ENCODE data around the gene GARNL3.

Gene GARNL3

GRCh38 chr9:127389381-127390247 is 125.0 kb downstream of the GARNL3 start:
- H3K27ac ChIP-seq (ENCODE audit: extremely low read depth, low read depth, low read length): peak overlapping the region; percentile 53; the same call in 1 of the 2 replicates
- no peak overlapping the region for H3K4me3 ChIP-seq (ENCODE audit: low read depth, low read length)
- H3K36me3 ChIP-seq (ENCODE audit: control insufficient read depth in 2 of 2, insufficient read depth in 1 of 2, low read length in 2 of 2): no peaks in the 10 kb centered on the region
- CTCF ChIA-PET: interaction anchor here (0.5 to 1.0 kb wide), 3 partner anchors 66 to 1897 kb away, joined by 3 to 8 read pairs (median 4); no protein-coding TSS in a partner anchor
- no peaks in the 10 kb centered on the region for H3K9me3 ChIP-seq (ENCODE audit: control insufficient read depth, insufficient read depth, low read depth, low read length)
- POLR2A ChIA-PET: interaction anchor here (1.7 kb wide), 1 partner anchor 165 kb away, joined by 14 read pairs; no protein-coding TSS in a partner anchor
- TF ChIP-seq ZSCAN4 (tag by site-specific recombination; IDR thresholded peaks at IDR 0.05): no peak
- no peak for TF ChIP-seq ZNF747 (tag by site-specific recombination; IDR thresholded peaks at IDR 0.05)
- TF ChIP-seq TRIM28 (IDR thresholded peaks at IDR 0.05; ENCODE audit: borderline replicate concordance, low read length): no peak
- TF ChIP-seq PRDM10 (tag by site-specific recombination; IDR thresholded peaks at IDR 0.05): peak; percentile 86
- TF ChIP-seq ZNF169 (tag by site-specific recombination; IDR thresholded peaks at IDR 0.05): no peak
- 0 out of 2 replicates have a peak, but pooled peaks have one; percentile 74 for TF ChIP-seq ZNF362 (tag by site-specific recombination; IDR thresholded peaks at IDR 0.05)
- TF ChIP-seq SETDB1 (IDR thresholded peaks at IDR 0.05; ENCODE audit: insufficient read length, low read length): no peak
- TF ChIP-seq GLIS2 (tag by site-specific recombination; IDR thresholded peaks at IDR 0.05): no peak
- TF ChIP-seq ZNF561 (tag by site-specific recombination; IDR thresholded peaks at IDR 0.05; ENCODE audit: borderline replicate concordance): no peak
- no peak for TF ChIP-seq ZNF335 (tag by site-specific recombination; conservative IDR thresholded peaks at IDR 0.05)
- H3K4me1 ChIP-seq (ENCODE audit: control insufficient read depth, insufficient read depth, low read length): peaks cover 12% of the 10 kb centered on the region

GRCh38 chr9:127390248-127390545 is 125.6 kb downstream of the GARNL3 start:
- TF ChIP-seq ZFHX2 (tag by site-specific recombination; conservative IDR thresholded peaks at IDR 0.05) (no peak), CTCF (tag by site-specific recombination; IDR thresholded peaks at IDR 0.05) (no peak), IKZF3 (tag by site-specific recombination; IDR thresholded peaks at IDR 0.05) (no peak), HIC1 (tag by site-specific recombination; IDR thresholded peaks at IDR 0.05) (no peak), ZNF660 (tag by site-specific recombination; IDR thresholded peaks at IDR 0.05) (no peak), KLF8 (tag by site-specific recombination; IDR thresholded peaks at IDR 0.05) (no peak), YY2 (tag by site-specific recombination; IDR thresholded peaks at IDR 0.05) (no peak), ZNF138 (tag by site-specific recombination; IDR thresholded peaks at IDR 0.05; ENCODE audit: borderline replicate concordance) (no peak), ZNF843 (tag by site-specific recombination; IDR thresholded peaks at IDR 0.05) (no peak), BCL6B (tag by site-specific recombination; IDR thresholded peaks at IDR 0.05) (no peak), ZFP69B (tag by site-specific recombination; IDR thresholded peaks at IDR 0.05) (no peak), ZNF624 (tag by site-specific recombination; IDR thresholded peaks at IDR 0.05) (no peak), ZNF654 (tag by site-specific recombination; IDR thresholded peaks at IDR 0.05; ENCODE audit: low read depth) (no peak)
- ChIA-PET CTCF (no interaction called here), POLR2A (no interaction called here)
- Histone ChIP-seq H3K4me1 (ENCODE audit: control insufficient read depth, insufficient read depth, low read length) (peaks cover 12% of the 10 kb centered on the region), H3K36me3 (ENCODE audit: control insufficient read depth in 2 of 2, insufficient read depth in 1 of 2, low read length in 2 of 2) (no peaks in the 10 kb centered on the region), H3K9me3 (ENCODE audit: control insufficient read depth, insufficient read depth, low read depth, low read length) (no peaks in the 10 kb centered on the region), H3K27ac (ENCODE audit: extremely low read depth, low read depth, low read length) (no peak overlapping the region), H3K4me3 (ENCODE audit: low read depth, low read length) (no peak overlapping the region)
